MCF 10A (cell line): ENCODE data around the gene KCNK5. TPM values are rescaled to one million over a fixed set of nuclear protein-coding genes. Genes with fewer than 3 reads are reported as not detected.

ENCODE experiments used
- BruUV-seq: library from RNA; stranded (reverse); fragments of 400-500 nt; replicated peaks from 2 replicates; lab custom pipeline; 2021; lab: Mats Ljungman, UMichigan
- CTCF ChIA-PET: fragments of 300-600 bp; sonication (Branson Sonifier 250); formaldehyde crosslinking; extraction: SDS; loops from one replicate; lab custom pipeline; 2021; ENCODE audit warnings: antibody characterized with exemption, inconsistent platforms; lab: Yijun Ruan, JAX
- POLR2A ChIA-PET: fragments of 300-600, 350-650 bp; sonication (Branson Sonifier 250); formaldehyde crosslinking; extraction: SDS; loops from one replicate; lab custom pipeline; 2020; ENCODE audit warnings: antibody characterized with exemption, inconsistent platforms; lab: Yijun Ruan, JAX
- DNase-seq: peaks from one replicate; pipeline ENCODE4 v3.0.0-alpha.2; 2018; ENCODE audit not compliant: unreplicated experiment
- H3K27ac Mint-ChIP-seq: one replicate; pipeline ENCODE4 v1.8.0; 2022; ENCODE audit warnings: mild to moderate bottlenecking, low read depth, mixed read lengths; ENCODE audit not compliant: unreplicated experiment
- H3K27me3 Mint-ChIP-seq: one replicate; pipeline ENCODE4 v1.8.0; 2022; ENCODE audit warnings: mixed read lengths; ENCODE audit not compliant: insufficient read depth, unreplicated experiment
- H3K36me3 Mint-ChIP-seq: one replicate; pipeline ENCODE4 v1.8.0; 2022; ENCODE audit warnings: mild to moderate bottlenecking, moderate library complexity, mixed read lengths; ENCODE audit not compliant: insufficient read depth, unreplicated experiment
- H3K4me1 Mint-ChIP-seq: one replicate; pipeline ENCODE4 v1.8.0; 2022; ENCODE audit warnings: mixed read lengths; ENCODE audit not compliant: insufficient read depth, unreplicated experiment
- H3K4me3 Mint-ChIP-seq: one replicate; pipeline ENCODE4 v1.8.0; 2022; ENCODE audit warnings: mild to moderate bottlenecking, moderate library complexity, mixed read lengths; ENCODE audit not compliant: unreplicated experiment
- H3K9me3 Mint-ChIP-seq: one replicate; pipeline ENCODE4 v1.8.0; 2022; ENCODE audit warnings: mixed read lengths; ENCODE audit not compliant: unreplicated experiment
- intact Hi-C: fragments of 100-400 bp; cut with micrococcal nuclease; formaldehyde crosslinking; loops from 2 replicates; pipeline ENCODE4 v1.14.1; 2022
- total RNA-seq: library from RNA; stranded (reverse); gene quantifications from 2 replicates; pipeline ENCODE4 v1.2.3, GENCODE V29; 2022
- TF ChIP-seq, protein P1 (sequence below): fragments of 200-600 bp; IDR thresholded peaks from one replicate; pipeline ENCODE4 v1.8.0; 2022; ENCODE audit warnings: antibody characterized with exemption, mild to moderate bottlenecking; ENCODE audit not compliant: unreplicated experiment

The KCNK5 gene
- total RNA-seq, 1 experiment from 2014 or later: 2.6 TPM

DNA sequence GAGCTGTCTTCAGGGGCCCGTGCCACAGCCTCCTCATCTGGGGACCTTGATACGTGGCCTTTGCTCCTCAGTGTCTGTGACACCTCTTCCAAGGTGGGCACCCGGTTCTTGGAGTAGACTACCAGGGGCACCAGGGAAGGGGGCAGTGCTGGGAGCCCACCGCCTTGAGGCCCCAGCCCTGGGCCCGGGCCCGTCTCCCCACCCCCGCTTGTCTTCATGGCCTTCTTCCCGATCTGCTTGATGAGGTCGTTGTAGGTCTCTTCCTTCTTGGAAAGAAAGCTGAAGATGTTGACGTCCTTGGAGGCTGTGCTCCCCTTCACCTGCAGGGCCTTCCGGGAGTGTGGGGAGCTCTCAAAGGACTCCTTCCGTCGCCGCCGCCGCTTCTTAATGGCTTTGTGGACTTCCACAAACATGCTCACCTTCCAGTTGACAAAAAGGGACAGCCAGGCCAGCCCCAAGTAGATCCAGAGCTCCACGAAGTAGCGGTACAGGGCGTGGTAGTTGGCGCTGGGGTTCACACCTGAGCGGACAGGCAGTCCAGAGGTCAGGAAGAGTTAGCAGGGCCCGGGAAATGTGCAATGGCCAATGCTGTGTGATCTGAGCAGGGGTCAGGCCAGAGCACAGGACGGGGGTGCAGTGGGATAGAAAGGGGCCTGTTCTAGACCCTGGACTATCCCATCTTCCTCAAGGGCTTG, 37.9 kb downstream of the KCNK5 start:
- Mint-ChIP-seq H3K9me3 (no peaks in the 10 kb centered on the region), H3K27ac (no peak overlapping the region), H3K4me3 (no peak overlapping the region), H3K27me3 (no peaks in the 10 kb centered on the region), H3K36me3 (peaks cover 21% of the 10 kb centered on the region), H3K4me1 (peaks cover 6% of the 10 kb centered on the region)
- intact Hi-C loops: loop anchor here (2.0 kb wide), 1 partner anchor 25 kb away; no protein-coding TSS in a partner anchor
- no peak for DNase-seq
- POLR2A ChIA-PET: no interaction called here
- TF ChIP-seq, protein P1, sequence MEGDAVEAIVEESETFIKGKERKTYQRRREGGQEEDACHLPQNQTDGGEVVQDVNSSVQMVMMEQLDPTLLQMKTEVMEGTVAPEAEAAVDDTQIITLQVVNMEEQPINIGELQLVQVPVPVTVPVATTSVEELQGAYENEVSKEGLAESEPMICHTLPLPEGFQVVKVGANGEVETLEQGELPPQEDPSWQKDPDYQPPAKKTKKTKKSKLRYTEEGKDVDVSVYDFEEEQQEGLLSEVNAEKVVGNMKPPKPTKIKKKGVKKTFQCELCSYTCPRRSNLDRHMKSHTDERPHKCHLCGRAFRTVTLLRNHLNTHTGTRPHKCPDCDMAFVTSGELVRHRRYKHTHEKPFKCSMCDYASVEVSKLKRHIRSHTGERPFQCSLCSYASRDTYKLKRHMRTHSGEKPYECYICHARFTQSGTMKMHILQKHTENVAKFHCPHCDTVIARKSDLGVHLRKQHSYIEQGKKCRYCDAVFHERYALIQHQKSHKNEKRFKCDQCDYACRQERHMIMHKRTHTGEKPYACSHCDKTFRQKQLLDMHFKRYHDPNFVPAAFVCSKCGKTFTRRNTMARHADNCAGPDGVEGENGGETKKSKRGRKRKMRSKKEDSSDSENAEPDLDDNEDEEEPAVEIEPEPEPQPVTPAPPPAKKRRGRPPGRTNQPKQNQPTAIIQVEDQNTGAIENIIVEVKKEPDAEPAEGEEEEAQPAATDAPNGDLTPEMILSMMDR: no peak
- BruUV-seq: no TSS peak
- CTCF ChIA-PET: interaction anchor here (0.9 to 3.2 kb wide), 5 partner anchors 11 to 219 kb away, joined by 3 to 32 read pairs (median 10); partner anchors contain the start of gene KCNK5

DNA sequence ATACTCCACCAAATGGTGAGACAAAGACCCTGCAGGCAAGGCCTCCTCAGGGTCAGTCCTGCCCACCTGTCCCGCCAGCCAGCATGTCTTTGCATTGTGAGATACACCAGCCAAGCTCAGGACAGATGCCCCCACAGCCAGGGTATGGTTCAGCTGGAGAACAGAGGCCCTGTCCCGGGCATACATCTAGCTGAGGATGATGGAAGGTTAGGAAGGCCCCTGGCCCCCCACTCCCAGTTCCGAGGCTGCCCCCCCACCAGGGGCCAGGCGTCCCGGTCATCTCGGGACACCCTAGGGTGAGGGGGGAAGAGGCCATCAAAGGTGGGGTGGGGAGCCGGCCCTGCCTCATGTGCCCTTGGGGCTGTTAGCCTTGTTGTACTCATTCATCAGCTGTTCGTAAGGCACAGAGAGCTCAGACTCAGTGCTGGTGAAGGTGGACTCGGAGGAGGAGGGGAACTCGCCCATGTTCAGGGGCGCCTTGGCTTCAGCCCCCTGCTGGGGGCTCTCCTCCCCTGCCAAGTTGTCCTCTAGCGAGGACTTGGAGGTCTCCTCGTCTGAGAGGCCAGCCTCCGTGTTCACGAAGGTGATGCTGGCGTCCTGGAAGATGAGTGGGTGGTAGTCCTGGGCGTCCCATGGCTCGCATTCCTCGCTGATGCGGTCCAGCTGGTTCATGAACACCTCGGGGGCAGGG, 38.6 kb downstream of the KCNK5 start:
- POLR2A ChIA-PET: interaction anchor here (0.6 kb wide), 1 partner anchor 348 kb away, joined by 4 read pairs; no protein-coding TSS in a partner anchor
- Mint-ChIP-seq H3K27me3 (no peaks in the 10 kb centered on the region), H3K27ac (no peak overlapping the region), H3K9me3 (no peaks in the 10 kb centered on the region), H3K4me1 (peaks cover 11% of the 10 kb centered on the region), H3K36me3 (peaks cover 18% of the 10 kb centered on the region), H3K4me3 (no peak overlapping the region)
- CTCF ChIA-PET: interaction anchor here (0.5 to 3.2 kb wide), 8 partner anchors 11 to 918 kb away, joined by 3 to 32 read pairs (median 6); partner anchors contain the start of gene KCNK5
- no peak for DNase-seq
- intact Hi-C loops: loop anchor here (2.0 kb wide), 1 partner anchor 24 kb away; no protein-coding TSS in a partner anchor
- BruUV-seq: no TSS peak
- TF ChIP-seq, protein P1: no peak

DNA sequence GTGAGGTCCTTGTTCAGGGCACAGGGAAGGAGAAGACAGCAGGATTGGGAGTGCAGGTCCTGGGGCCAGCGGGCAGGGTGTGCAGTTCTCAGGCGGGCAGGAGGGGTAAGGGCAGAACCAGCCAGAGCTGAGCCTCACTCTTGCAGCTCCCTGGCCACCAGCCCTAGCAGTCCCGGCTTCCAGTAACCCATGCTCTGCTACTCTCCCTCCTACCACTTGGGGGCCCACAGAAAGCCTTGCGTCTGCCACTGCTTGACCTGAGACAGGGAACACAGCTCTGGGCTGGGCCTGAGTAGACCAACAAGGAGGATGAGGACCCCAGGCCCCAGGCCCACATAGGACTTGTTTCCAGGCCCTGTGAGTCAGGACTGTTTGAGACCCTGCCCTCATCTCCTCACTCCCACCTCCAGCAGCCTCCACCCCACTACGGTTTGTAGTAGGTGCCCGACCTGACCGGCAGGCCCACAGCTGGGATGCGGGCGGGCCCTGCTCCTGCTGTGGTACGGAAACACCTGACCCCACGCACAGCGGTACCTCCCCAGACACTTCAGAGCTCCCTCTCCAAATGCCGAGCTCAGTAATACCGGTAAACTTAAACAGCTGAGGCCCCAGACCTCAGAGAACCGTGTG, 39.2 kb downstream of the KCNK5 start:
- no TSS peak for BruUV-seq
- Mint-ChIP-seq H3K9me3 (no peaks in the 10 kb centered on the region), H3K27me3 (no peaks in the 10 kb centered on the region), H3K4me3 (no peak overlapping the region), H3K36me3 (peaks cover 16% of the 10 kb centered on the region), H3K27ac (peak overlapping the region; percentile 40), H3K4me1 (peaks cover 17% of the 10 kb centered on the region)
- intact Hi-C loops: loop anchor here (2.0 kb wide), 1 partner anchor 23 kb away; no protein-coding TSS in a partner anchor
- ChIA-PET CTCF (interaction anchor here (0.5 to 3.2 kb wide), 9 partner anchors 11 to 917 kb away, joined by 3 to 32 read pairs (median 7); partner anchors contain the start of gene KCNK5), POLR2A (interaction anchor here (0.6 kb wide), 1 partner anchor 348 kb away, joined by 4 read pairs; no protein-coding TSS in a partner anchor)
- peak; percentile 54 for DNase-seq
- TF ChIP-seq, protein P1: peak; percentile 38
